SU-DHL-6 (cell line): Measurements from ENCODE around the gene IP6K1.

Experiments
- H2AFZ ChIP-seq: fragments of 200-600 bp; sonication (generic); 2 replicates; pipeline ENCODE4 v1.6.1; 2014; ENCODE audit warnings: low read depth, mild to moderate bottlenecking, moderate library complexity, mixed read lengths, antibody characterized with exemption, low read length; ENCODE audit not compliant: severe bottlenecking
- H3F3A ChIP-seq: fragments of 200-600 bp; shearing (Covaris generic); 2 replicates; pipeline ENCODE4 v1.6.0; 2016; ENCODE audit warnings: antibody characterized with exemption, mild to moderate bottlenecking; ENCODE audit not compliant: insufficient read depth
- H3K27ac ChIP-seq: fragments of 200-600 bp; sonication (generic); 2 replicates; pipeline ENCODE4 v1.5.1; 2016; ENCODE audit warnings: low read depth, mild to moderate bottlenecking, low read length, moderate library complexity, mixed read lengths
- H3K27me3 ChIP-seq: fragments of 200-600 bp; sonication (generic), shearing (Covaris generic); 2 replicates; pipeline ENCODE4 v1.6.0; 2014; ENCODE audit warnings: mild to moderate bottlenecking, low read length
- H3K36me3 ChIP-seq: fragments of 200-600 bp; sonication (generic); 2 replicates; pipeline ENCODE4 v1.6.1; 2014; ENCODE audit warnings: mild to moderate bottlenecking, low read length, mixed read lengths
- H3K4me2 ChIP-seq: fragments of 300-600, 200-600 bp; shearing (Covaris generic), sonication (generic); 2 replicates; pipeline ENCODE4 v1.6.0; 2014; ENCODE audit warnings: low read length, low read depth, mild to moderate bottlenecking; ENCODE audit not compliant: poor library complexity, severe bottlenecking
- H3K4me3 ChIP-seq: fragments of 200-600 bp; sonication (generic); 2 replicates; pipeline ENCODE4 v1.5.1; 2014; ENCODE audit warnings: antibody characterized with exemption, low read length, mild to moderate bottlenecking, mixed read lengths; ENCODE audit not compliant: insufficient read depth, poor library complexity, severe bottlenecking
- H3K79me2 ChIP-seq: fragments of 200-600 bp; sonication (generic); 2 replicates; pipeline ENCODE4 v1.6.1; 2014; ENCODE audit warnings: mild to moderate bottlenecking, low read length, moderate library complexity; ENCODE audit not compliant: insufficient read depth
- H3K9ac ChIP-seq: fragments of 200-600 bp; sonication (generic); 2 replicates; pipeline ENCODE4 v1.7.0; 2014; ENCODE audit warnings: mild to moderate bottlenecking, low read length
- H3K9me2 ChIP-seq: fragments of 200-600 bp; sonication (generic); replicated peaks from 2 replicates; pipeline ENCODE4 v1.6.1; 2014; ENCODE audit warnings: low read length; ENCODE audit not compliant: insufficient read depth
- H3K9me3 ChIP-seq: fragments of 200-600 bp; sonication (generic); 2 replicates; pipeline ENCODE4 v1.6.1; 2014; ENCODE audit warnings: low read length, mixed read lengths; ENCODE audit not compliant: insufficient read depth
- H4K20me1 ChIP-seq: fragments of 200-600 bp; sonication (generic); 2 replicates; pipeline ENCODE4 v1.6.1; 2014; ENCODE audit warnings: low read depth, mild to moderate bottlenecking, antibody characterized with exemption, low read length, moderate library complexity, mixed read lengths
- EZH2phosphoT487 ChIP-seq: fragments of 200-600 bp; sonication (generic), shearing (Covaris generic); conservative IDR thresholded peaks from 2 replicates; pipeline ENCODE4 v1.6.1; 2018; ENCODE audit warnings: mild to moderate bottlenecking, antibody characterized with exemption, low read length, moderate library complexity, mixed read lengths
- TF ChIP-seq, protein P1 (sequence below): fragments of 200-600 bp; sonication (generic); IDR thresholded peaks from one replicate; pipeline ENCODE4 v1.5.1; 2017; ENCODE audit warnings: antibody characterized with exemption, mild to moderate bottlenecking, low read length, moderate library complexity; ENCODE audit not compliant: insufficient read depth, poor library complexity, severe bottlenecking

Gene IP6K1

DNA sequence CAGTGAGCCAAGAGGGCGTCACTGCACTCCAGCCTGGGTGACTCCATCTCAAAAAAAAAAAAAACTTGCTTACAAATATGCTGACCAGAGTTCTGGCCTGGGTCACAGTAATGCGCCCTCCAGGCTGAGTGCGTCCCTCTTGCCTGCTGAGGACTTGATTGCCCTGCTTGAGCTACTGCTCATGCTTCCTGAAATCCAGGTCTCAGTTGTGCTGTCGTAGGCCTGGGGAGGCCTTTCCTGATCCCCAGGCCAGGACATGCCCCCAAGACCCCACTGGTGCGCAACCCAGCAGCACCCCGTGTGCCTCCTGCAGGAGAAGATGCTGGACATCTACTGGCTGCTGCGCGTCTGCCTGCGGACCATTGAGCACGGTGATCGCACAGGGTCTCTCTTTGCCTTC is 74.2 kb downstream of the IP6K1 start:
- no peak overlapping the region for H3K4me2 ChIP-seq
- H3K36me3 ChIP-seq: no peaks in the 10 kb centered on the region
- no peaks in the 10 kb centered on the region for H3F3A ChIP-seq
- H2AFZ ChIP-seq: no peak overlapping the region
- no peak overlapping the region for H3K4me3 ChIP-seq
- TF ChIP-seq, protein P1, sequence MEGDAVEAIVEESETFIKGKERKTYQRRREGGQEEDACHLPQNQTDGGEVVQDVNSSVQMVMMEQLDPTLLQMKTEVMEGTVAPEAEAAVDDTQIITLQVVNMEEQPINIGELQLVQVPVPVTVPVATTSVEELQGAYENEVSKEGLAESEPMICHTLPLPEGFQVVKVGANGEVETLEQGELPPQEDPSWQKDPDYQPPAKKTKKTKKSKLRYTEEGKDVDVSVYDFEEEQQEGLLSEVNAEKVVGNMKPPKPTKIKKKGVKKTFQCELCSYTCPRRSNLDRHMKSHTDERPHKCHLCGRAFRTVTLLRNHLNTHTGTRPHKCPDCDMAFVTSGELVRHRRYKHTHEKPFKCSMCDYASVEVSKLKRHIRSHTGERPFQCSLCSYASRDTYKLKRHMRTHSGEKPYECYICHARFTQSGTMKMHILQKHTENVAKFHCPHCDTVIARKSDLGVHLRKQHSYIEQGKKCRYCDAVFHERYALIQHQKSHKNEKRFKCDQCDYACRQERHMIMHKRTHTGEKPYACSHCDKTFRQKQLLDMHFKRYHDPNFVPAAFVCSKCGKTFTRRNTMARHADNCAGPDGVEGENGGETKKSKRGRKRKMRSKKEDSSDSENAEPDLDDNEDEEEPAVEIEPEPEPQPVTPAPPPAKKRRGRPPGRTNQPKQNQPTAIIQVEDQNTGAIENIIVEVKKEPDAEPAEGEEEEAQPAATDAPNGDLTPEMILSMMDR: no peak
- TF ChIP-seq EZH2phosphoT487: no peak
- H3K9me2 ChIP-seq: no peaks in the 10 kb centered on the region
- H3K27ac ChIP-seq: no peak overlapping the region
- H3K27me3 ChIP-seq: no peaks in the 10 kb centered on the region
- no peaks in the 10 kb centered on the region for H3K79me2 ChIP-seq
- H3K9ac ChIP-seq: no peak overlapping the region
- no peaks in the 10 kb centered on the region for H4K20me1 ChIP-seq
- no peaks in the 10 kb centered on the region for H3K9me3 ChIP-seq

DNA sequence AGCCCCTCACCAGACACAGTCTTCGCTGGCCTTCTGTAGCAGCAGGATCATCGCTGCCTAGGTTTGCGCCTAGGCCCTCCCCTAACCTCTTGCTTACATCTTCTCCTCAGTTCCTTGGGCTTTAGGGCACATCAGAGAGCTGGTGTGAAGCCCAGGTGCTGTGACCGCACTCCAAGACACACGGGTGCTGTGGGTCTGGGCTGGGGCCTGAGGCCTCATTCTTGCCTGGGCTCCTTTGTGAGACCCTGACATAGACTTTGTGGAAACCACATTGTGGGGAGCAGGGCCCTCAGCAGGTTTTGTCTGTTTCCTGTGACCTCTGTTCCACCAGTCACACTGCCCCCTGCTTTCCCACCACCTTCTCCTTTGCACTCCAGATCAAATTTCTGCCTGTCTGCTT is 74.9 kb downstream of the IP6K1 start:
- no peak overlapping the region for H3K27ac ChIP-seq
- no peaks in the 10 kb centered on the region for H3K27me3 ChIP-seq
- H3K9me2 ChIP-seq: no peaks in the 10 kb centered on the region
- no peak overlapping the region for H2AFZ ChIP-seq
- H3K9me3 ChIP-seq: no peaks in the 10 kb centered on the region
- no peaks in the 10 kb centered on the region for H3K36me3 ChIP-seq
- H3K79me2 ChIP-seq: no peaks in the 10 kb centered on the region
- H3K9ac ChIP-seq: no peak overlapping the region
- H4K20me1 ChIP-seq: no peaks in the 10 kb centered on the region
- no peak overlapping the region for H3K4me2 ChIP-seq
- H3K4me3 ChIP-seq: no peak overlapping the region
- TF ChIP-seq, protein P1: no peak
- no peak for TF ChIP-seq EZH2phosphoT487
- H3F3A ChIP-seq: no peaks in the 10 kb centered on the region

DNA sequence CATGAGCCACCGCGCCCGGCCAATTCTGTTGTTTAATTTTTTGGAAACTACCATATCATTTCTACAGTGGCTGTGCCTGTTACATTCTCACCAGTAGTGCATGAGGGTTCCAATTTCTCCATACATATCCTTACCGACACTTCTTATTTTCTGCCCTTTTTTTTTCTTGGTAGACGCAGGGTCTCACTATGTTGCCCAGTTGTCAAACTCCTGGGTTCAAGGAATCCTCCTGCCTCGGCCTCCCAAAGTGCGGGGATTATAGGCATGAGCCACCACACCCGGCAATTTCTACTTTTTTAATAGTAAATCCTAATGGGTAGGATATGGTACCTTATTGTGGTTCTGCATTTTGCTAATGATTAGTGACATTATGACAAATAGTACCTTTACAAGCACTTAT is 76.5 kb downstream of the IP6K1 start:
- Histone ChIP-seq H3K9me3 (no peaks in the 10 kb centered on the region), H3K9ac (no peak overlapping the region), H3K36me3 (no peaks in the 10 kb centered on the region), H4K20me1 (no peaks in the 10 kb centered on the region), H3K4me2 (no peak overlapping the region), H3K9me2 (no peaks in the 10 kb centered on the region), H3K27me3 (no peaks in the 10 kb centered on the region), H3K27ac (no peak overlapping the region), H3K79me2 (no peaks in the 10 kb centered on the region), H2AFZ (no peak overlapping the region), H3K4me3 (no peak overlapping the region), H3F3A (no peaks in the 10 kb centered on the region)
- TF ChIP-seq EZH2phosphoT487: no peak
- TF ChIP-seq, protein P1: no peak

DNA sequence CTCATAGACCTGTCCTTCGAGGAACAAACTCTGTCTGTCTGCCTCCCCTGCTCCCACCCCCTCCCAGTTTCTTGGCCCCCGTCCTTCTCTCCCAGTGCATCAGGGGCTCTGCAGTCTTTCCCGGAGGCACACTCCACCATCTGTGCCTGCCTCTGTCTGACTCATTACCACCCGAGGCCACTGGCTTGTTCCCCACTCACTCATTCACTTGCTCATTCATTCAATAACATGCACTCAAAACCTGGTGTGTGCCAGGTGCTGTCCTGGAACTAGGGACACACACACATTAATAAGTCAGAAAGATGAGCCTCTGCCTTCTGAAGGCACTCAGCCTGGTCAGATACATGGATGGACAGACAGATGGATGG is 79.2 kb downstream of the IP6K1 start:
- Histone ChIP-seq H3K36me3 (no peaks in the 10 kb centered on the region), H4K20me1 (no peaks in the 10 kb centered on the region), H3F3A (no peaks in the 10 kb centered on the region), H3K27ac (no peak overlapping the region), H3K9ac (no peak overlapping the region), H3K9me3 (no peaks in the 10 kb centered on the region), H3K9me2 (no peaks in the 10 kb centered on the region), H3K4me2 (no peak overlapping the region), H2AFZ (no peak overlapping the region), H3K79me2 (no peaks in the 10 kb centered on the region), H3K27me3 (no peaks in the 10 kb centered on the region), H3K4me3 (no peak overlapping the region)
- no peak for TF ChIP-seq EZH2phosphoT487
